ENCODE data around the gene ADAMTS2.

Gene ADAMTS2

DNA sequence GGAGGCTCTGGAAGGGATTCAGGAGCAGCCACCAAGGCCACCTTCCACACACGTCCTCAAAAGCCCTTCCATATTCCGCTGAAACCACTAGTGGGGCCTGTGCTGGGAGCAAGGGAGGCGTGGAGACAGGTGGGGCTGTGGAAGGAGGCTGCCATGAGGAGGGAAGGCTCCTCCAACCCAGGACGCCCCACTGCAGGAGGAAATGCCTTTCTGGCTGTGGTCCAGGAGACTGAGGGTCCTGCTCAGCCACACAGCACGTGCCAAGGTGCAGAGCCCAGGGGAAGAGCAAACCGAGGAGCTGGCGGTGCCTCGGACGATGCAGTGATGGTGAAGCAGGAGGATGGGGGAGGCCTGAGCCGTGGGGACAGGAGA, 49.5 kb downstream of the ADAMTS2 start:
- H3K27ac ChIP-seq (ENCODE audit: low read length): no peak overlapping the region

GRCh38 chr5:179294891-179295777, 50.1 kb downstream of the ADAMTS2 start:
- Histone ChIP-seq H3K27ac (ENCODE audit: low read length) (no peak overlapping the region), H3K4me3 (ENCODE audit: low read depth in 1 of 2, low read length in 2 of 2) (no peak overlapping the region), H3K4me1 (ENCODE audit: control insufficient read depth in 1 of 2, insufficient read depth in 2 of 2, low read length in 2 of 2) (peaks cover 0 to 15% of the 10 kb centered on the region in 2 donors), H3K9me3 (ENCODE audit: control insufficient read depth in 1 of 2, low read length in 2 of 2) (peaks cover 0 to 4% of the 10 kb centered on the region in 2 donors), H3K36me3 (ENCODE audit: control insufficient read depth in 1 of 2, insufficient read depth in 2 of 2, low read length in 2 of 2) (no peaks in the 10 kb centered on the region), H3K27me3 (ENCODE audit: low read depth, low read length) (no peaks in the 10 kb centered on the region)

More for the DNA sequence above, 49.5 kb downstream of the ADAMTS2 start:
- Histone ChIP-seq H3K4me3 (ENCODE audit: low read depth in 1 of 2, low read length in 2 of 2) (no peak overlapping the region), H3K4me1 (ENCODE audit: control insufficient read depth in 1 of 2, insufficient read depth in 2 of 2, low read length in 2 of 2) (peaks cover 0 to 20% of the 10 kb centered on the region in 2 donors), H3K36me3 (ENCODE audit: control insufficient read depth in 1 of 2, insufficient read depth in 2 of 2, low read length in 2 of 2) (no peaks in the 10 kb centered on the region), H3K9me3 (ENCODE audit: control insufficient read depth in 1 of 2, low read length in 2 of 2) (peaks cover 0 to 4% of the 10 kb centered on the region in 2 donors), H3K27me3 (ENCODE audit: low read depth, low read length) (no peaks in the 10 kb centered on the region)

DNA sequence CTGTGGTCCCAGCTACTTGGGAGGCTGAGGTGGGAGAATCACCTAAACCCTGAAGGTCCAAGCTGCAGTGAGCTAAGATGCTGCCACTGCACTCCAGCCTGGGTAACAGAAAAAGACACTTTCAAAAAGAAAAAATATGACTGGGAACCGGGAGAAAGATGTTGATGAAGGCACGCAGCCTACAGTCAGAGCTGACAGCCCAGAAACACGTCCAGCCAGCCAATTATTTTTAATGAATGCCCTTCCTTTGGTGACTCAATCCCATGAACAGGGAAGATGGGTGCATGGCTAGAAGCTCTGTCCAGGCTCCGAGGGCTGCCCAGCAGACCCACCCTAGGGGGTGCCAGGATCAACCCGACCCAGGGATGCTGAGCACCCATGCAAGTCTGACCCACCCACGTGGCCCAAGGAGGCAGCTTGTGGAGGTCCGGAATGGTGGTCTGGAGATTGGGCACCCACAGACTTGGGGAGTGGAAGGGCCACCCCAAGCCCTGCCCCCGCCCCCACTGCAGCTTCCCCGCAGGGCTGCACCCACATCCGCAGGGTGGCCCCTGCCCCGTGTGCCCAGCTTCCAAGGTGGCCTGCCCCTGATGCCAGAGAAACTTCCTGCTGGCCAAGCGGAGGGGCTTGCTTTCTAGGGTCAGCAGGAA, 51.0 kb downstream of the ADAMTS2 start:
- H3K36me3 ChIP-seq (ENCODE audit: control insufficient read depth in 1 of 2, insufficient read depth in 2 of 2, low read length in 2 of 2): no peaks in the 10 kb centered on the region
- no peak overlapping the region for H3K4me3 ChIP-seq (ENCODE audit: low read depth in 1 of 2, low read length in 2 of 2)
- no peak overlapping the region for H3K27ac ChIP-seq (ENCODE audit: low read length)
- H3K27me3 ChIP-seq (ENCODE audit: low read depth, low read length): no peaks in the 10 kb centered on the region
- H3K9me3 ChIP-seq (ENCODE audit: control insufficient read depth in 1 of 2, low read length in 2 of 2): no peaks in the 10 kb centered on the region
- peaks cover 0 to 15% of the 10 kb centered on the region in 2 donors for H3K4me1 ChIP-seq (ENCODE audit: control insufficient read depth in 1 of 2, insufficient read depth in 2 of 2, low read length in 2 of 2)

DNA sequence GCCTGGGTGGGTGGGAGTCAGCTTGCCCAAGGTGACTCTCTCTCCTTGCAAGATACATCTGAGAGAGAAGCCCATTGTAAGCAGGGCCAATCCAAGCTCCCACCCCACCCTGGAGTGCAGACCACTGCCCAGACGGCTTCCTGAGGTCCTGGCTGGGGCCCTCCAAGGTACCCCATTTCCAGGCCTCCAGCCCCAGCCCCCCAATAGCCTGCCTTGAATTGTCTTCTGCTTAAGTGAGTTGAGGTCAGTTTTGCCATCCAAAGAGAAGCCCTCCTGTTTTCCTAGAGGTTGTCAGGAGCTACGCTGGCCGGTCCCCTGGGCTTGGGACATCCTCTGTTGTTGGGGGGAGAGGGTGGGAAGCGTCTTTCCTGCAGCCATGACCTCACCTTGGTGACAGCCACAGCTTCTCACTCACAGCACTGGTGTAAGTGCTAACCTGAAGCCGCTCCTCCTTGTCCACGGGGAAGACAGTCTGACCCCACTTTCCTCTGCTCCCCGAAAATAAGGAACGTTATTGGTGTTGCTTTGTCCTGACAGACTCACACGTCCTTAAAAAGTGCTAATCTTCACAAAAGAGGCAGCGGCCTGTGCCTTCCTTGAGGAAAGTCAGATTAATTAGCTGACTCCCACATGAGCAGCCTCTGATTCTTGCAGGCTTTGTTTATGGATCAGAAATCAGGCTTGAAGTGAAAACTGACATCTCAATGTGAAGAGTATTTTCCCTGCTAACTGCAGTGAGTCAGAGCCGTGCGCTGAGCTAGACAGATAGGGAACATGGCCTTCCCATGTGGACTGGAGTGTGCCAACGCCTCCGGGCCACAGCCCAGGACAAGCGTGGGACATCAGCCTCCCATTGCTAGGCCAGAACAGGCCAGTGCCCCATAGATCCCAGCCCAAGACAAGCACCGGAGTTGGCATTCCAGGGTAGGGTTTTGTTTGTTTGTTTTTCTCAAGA, 52.3 kb downstream of the ADAMTS2 start:
- H3K27me3 ChIP-seq (ENCODE audit: low read depth, low read length): no peaks in the 10 kb centered on the region
- H3K4me1 ChIP-seq (ENCODE audit: control insufficient read depth in 1 of 2, insufficient read depth in 2 of 2, low read length in 2 of 2): peaks cover 0 to 20% of the 10 kb centered on the region in 2 donors
- H3K9me3 ChIP-seq (ENCODE audit: control insufficient read depth in 1 of 2, low read length in 2 of 2): no peaks in the 10 kb centered on the region
- H3K4me3 ChIP-seq (ENCODE audit: low read depth in 1 of 2, low read length in 2 of 2): no peak overlapping the region
- no peak overlapping the region for H3K27ac ChIP-seq (ENCODE audit: low read length)
- no peaks in the 10 kb centered on the region for H3K36me3 ChIP-seq (ENCODE audit: control insufficient read depth in 1 of 2, insufficient read depth in 2 of 2, low read length in 2 of 2)

DNA sequence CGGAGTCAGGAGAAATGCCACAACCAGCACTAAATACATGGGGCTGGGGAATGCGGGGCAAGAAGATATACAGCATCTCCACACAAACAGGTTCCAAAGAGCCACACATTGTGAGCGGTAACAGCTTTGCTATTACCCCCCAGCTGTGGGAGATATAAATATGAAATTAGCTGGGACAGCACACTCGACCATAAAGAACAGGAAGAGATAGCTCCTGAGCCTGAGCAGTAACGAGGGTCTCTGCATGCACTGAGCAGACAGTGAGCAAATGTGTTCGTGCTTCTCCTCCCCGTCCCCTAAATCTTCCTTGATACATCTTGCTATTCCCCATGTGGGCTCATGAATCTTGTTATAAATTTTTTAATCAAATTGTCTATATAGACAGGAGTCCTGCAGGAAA, 53.1 kb downstream of the ADAMTS2 start:
- Histone ChIP-seq H3K4me1 (ENCODE audit: control insufficient read depth in 1 of 2, insufficient read depth in 2 of 2, low read length in 2 of 2) (peaks cover 0 to 20% of the 10 kb centered on the region in 2 donors), H3K36me3 (ENCODE audit: control insufficient read depth in 1 of 2, insufficient read depth in 2 of 2, low read length in 2 of 2) (no peaks in the 10 kb centered on the region), H3K4me3 (ENCODE audit: low read depth in 1 of 2, low read length in 2 of 2) (no peak overlapping the region), H3K27me3 (ENCODE audit: low read depth, low read length) (no peaks in the 10 kb centered on the region), H3K9me3 (ENCODE audit: control insufficient read depth in 1 of 2, low read length in 2 of 2) (no peaks in the 10 kb centered on the region), H3K27ac (ENCODE audit: low read length) (no peak overlapping the region)

GRCh38 chr5:179290681-179291540, 54.4 kb downstream of the ADAMTS2 start:
- H3K9me3 ChIP-seq (ENCODE audit: control insufficient read depth in 1 of 2, low read length in 2 of 2): no peaks in the 10 kb centered on the region
- no peaks in the 10 kb centered on the region for H3K36me3 ChIP-seq (ENCODE audit: control insufficient read depth in 1 of 2, insufficient read depth in 2 of 2, low read length in 2 of 2)
- peaks cover 0 to 20% of the 10 kb centered on the region in 2 donors for H3K4me1 ChIP-seq (ENCODE audit: control insufficient read depth in 1 of 2, insufficient read depth in 2 of 2, low read length in 2 of 2)
- no peaks in the 10 kb centered on the region for H3K27me3 ChIP-seq (ENCODE audit: low read depth, low read length)
- H3K27ac ChIP-seq (ENCODE audit: low read length): no peak overlapping the region
- no peak overlapping the region for H3K4me3 ChIP-seq (ENCODE audit: low read depth in 1 of 2, low read length in 2 of 2)

DNA sequence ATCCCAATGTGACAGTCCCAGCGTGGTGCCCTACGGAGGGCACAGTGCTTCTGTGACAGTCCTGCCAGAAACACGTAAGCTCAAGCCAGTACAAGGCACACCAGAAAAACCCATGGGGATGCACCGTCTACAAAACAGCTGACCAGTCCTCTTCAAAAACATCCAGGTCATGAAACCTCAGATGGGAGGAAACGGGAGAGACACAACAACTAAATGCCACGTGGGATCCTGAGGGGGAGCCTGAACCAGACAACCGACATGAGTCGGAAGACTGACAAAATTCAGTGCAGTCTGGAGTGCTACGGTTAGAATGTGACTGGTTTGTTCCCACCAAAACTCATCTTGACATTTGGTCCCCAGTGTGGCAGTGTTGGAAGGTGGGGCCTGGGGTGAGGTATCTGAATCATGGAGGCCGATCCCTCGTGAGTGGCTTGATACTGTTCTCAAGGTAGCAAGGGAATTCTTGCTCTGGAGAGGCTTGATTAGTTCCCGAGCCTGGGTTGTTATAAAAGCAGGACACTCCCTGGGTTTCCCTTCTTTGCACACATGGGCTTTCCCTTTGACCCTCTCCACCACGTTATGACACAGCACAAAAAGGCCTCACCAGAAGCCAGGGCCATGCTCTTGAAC, 55.4 kb downstream of the ADAMTS2 start:
- Histone ChIP-seq H3K27me3 (ENCODE audit: low read depth, low read length) (no peaks in the 10 kb centered on the region), H3K4me3 (ENCODE audit: low read depth in 1 of 2, low read length in 2 of 2) (no peak overlapping the region), H3K9me3 (ENCODE audit: control insufficient read depth in 1 of 2, low read length in 2 of 2) (no peaks in the 10 kb centered on the region), H3K36me3 (ENCODE audit: control insufficient read depth in 1 of 2, insufficient read depth in 2 of 2, low read length in 2 of 2) (no peaks in the 10 kb centered on the region), H3K4me1 (ENCODE audit: control insufficient read depth in 1 of 2, insufficient read depth in 2 of 2, low read length in 2 of 2) (peaks cover 0 to 10% of the 10 kb centered on the region in 2 donors), H3K27ac (ENCODE audit: low read length) (no peak overlapping the region)

DNA sequence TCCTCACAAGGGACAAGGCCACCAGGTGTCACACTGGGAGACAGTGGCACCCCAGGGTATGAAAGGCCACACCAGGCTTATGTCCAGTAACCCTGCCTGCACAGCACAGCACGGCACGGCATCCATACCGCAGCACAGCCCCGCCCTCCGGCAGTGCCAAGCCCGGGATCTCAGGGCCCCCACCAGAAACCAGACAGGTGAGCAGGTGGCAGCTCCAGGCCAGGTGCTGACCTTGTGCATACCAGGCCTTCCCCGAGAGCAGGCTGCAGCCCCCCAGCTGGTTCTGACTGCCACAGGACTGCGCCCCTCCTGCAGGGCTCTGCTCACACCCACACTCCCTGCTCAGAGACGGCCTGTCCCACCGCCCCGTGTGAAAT, 56.5 kb downstream of the ADAMTS2 start:
- H3K4me1 ChIP-seq (ENCODE audit: control insufficient read depth in 1 of 2, insufficient read depth in 2 of 2, low read length in 2 of 2): peaks cover 0 to 5% of the 10 kb centered on the region in 2 donors
- no peaks in the 10 kb centered on the region for H3K36me3 ChIP-seq (ENCODE audit: control insufficient read depth in 1 of 2, insufficient read depth in 2 of 2, low read length in 2 of 2)
- no peak overlapping the region for H3K27ac ChIP-seq (ENCODE audit: low read length)
- no peak overlapping the region for H3K4me3 ChIP-seq (ENCODE audit: low read depth in 1 of 2, low read length in 2 of 2)
- H3K27me3 ChIP-seq (ENCODE audit: low read depth, low read length): no peaks in the 10 kb centered on the region
- H3K9me3 ChIP-seq (ENCODE audit: control insufficient read depth in 1 of 2, low read length in 2 of 2): no peaks in the 10 kb centered on the region

DNA sequence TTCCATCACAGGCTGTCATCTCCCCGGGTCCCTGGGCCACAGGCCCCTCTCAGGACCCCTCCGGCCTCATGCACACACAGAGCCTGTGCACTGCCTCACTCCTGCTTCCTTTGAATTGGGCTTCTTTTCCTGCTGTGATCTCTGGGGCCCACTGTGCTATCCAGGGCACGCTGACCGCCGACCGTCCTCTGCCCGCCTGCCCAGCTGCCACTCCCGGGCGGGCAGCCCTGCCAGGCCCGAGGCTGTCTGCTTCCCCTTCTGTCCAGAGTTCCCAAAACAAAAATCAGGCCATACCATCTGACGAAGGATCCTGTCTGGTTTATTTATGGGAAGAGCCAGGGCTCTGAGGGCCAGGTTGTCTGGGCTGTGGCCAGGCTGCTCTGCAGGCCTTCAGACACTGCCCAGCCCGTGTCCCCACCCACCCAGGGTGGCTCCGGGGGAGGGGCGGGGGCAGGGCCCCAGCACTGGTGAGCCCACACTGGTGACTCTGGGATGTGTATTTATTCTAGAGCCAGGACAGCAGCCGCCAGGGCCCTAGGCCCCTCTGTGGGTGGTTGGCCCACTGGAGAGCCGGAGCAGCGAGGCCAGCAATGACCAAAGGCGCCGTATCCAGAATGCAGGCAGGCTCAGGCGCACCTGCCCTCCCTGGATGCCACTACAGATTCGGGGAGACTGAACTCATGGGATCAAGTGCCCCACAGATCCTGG, 57.0 kb downstream of the ADAMTS2 start:
- Histone ChIP-seq H3K27ac (ENCODE audit: low read length) (no peak overlapping the region), H3K9me3 (ENCODE audit: control insufficient read depth in 1 of 2, low read length in 2 of 2) (no peaks in the 10 kb centered on the region), H3K27me3 (ENCODE audit: low read depth, low read length) (no peaks in the 10 kb centered on the region), H3K4me1 (ENCODE audit: control insufficient read depth in 1 of 2, insufficient read depth in 2 of 2, low read length in 2 of 2) (peaks cover 0 to 5% of the 10 kb centered on the region in 2 donors), H3K36me3 (ENCODE audit: control insufficient read depth in 1 of 2, insufficient read depth in 2 of 2, low read length in 2 of 2) (no peaks in the 10 kb centered on the region), H3K4me3 (ENCODE audit: low read depth in 1 of 2, low read length in 2 of 2) (no peak overlapping the region)

DNA sequence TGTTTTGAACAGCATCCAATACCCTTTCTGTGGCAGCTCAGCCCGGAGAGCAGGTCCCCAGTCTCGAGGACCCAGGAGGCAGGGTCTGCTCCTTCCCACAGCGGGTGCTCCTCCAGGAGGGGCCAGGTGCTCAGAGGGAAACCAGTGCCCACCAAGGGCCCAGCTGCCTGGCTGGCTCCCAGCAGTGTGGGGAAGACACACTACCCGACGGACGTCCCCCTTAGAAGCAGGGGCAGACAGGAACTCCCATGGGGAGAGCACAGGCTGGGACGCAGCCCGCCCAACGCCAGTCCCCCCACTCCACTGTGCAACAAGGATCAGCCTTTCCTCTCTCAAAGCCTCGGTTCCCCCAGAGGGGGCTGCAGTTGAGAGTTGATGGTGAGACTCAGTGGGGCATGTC, 57.6 kb downstream of the ADAMTS2 start:
- H3K4me3 ChIP-seq (ENCODE audit: low read depth in 1 of 2, low read length in 2 of 2): no peak overlapping the region
- peaks cover 0 to 5% of the 10 kb centered on the region in 2 donors for H3K4me1 ChIP-seq (ENCODE audit: control insufficient read depth in 1 of 2, insufficient read depth in 2 of 2, low read length in 2 of 2)
- no peak overlapping the region for H3K27ac ChIP-seq (ENCODE audit: low read length)
- H3K27me3 ChIP-seq (ENCODE audit: low read depth, low read length): no peaks in the 10 kb centered on the region
- H3K9me3 ChIP-seq (ENCODE audit: control insufficient read depth in 1 of 2, low read length in 2 of 2): no peaks in the 10 kb centered on the region
- no peaks in the 10 kb centered on the region for H3K36me3 ChIP-seq (ENCODE audit: control insufficient read depth in 1 of 2, insufficient read depth in 2 of 2, low read length in 2 of 2)

Data from muscle layer of duodenum (tissue), 2 donors.